HG03135 (cell line): ENCODE measurements around the gene CETN2.
"Not testable (repeated sequence)": the region's sequence is repeated elsewhere in the genome, so short reads cannot be mapped to it uniquely, and the experiment has no call there.

ENCODE experiments used
- ATAC-seq: cut with Tn5 transposase; IDR thresholded peaks from one replicate; pipeline ENCODE4 v1.9.1; 2021; ENCODE audit warnings: mild to moderate bottlenecking, moderate library complexity; ENCODE audit not compliant: unreplicated experiment

The CETN2 gene

DNA sequence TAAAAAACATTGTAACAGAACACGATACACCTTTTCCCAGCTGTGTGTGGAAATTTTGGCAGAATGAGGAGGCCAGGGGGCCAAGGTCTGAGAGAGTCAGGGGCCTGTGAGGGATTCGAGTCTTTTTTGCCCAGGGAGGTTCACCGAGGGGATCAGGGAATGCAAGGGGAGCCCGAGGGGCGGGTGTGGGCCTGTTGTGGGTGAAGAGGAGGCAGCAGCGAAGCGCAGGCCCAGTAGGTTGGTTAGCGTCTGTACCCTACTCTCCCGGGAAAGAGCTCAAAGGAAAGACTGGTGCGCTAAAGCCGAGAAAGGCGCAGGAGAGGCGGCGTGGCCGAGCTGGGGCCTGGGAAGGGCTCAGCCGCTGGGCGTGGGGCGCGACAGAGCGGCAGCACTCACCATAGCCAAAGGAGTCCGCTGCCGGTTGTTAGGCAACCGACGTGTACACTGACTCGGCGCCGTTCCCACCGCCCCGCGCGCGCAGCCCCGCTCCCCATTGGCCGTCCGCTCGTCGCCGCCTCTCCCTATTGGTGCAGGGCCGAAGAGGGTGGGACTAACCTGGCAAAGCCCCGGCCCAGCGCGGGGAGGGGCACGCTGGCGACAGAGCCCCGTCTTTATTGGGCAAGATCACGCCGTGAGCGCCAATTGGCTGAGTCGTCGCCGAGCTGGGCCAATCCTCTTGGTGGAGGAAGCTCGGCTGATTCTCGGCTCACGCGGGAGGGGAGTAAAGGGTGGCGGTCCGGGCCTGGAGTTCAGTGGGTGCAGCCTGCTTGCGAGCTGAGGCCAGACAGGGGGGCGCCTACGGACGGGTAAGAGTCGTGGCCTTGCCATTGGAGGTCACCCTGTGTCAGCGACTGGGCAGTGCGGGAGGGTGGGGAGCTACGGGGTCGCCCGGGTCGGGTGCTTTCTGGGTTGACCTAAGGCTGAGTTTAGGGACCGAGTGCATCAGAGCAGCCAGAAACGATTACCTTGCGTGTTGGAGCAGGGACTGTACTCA is at the start of gene CETN2, which contains the start of gene NSDHL:
Gene CETN2, minus strand, starts transcription at position 446 of the 994 bp plus-strand sequence. Its CDS starts 47 bp downstream, at position 399.
Gene NSDHL, plus strand, starts transcription at position 752 of the 994 bp plus-strand sequence. CDS start 15,262 bp downstream, outside the sequence.
- peak; percentile 98 for ATAC-seq

DNA sequence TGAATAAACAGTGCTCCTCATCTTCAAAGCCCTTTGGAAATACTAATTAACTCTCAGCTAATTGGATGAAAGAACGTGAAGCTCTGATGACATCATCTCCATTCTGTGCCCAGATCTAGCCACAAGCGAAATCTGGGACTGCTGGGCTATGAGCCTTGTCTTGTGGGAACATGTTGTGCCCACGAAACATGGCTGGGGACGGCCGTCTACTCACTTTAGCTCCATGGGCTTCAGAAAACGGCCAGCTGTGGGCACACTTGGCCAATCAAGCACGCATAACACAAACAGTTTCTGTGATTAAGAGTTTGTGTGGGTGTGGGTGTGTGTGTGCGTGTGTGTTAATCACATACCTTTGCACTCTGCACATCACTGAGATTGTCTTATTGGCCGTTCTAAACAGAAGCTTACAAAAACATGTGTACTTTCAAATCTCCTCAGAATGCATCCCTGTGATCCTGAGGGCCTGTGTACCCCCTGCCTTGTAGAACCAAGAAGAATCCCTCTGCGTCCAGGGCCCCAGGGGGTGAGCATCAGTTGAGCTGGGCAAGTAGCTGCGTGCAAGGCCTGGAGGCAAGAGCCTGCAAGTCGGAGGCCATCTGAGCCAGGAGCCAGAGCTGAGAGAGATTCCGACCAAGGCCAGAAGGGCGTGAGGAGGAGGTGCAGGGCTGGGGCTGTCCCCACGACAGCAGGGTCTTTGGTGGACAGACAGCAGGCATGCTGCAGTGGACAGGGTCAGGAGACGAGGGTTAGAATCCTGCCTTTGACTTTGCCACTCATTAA is 48.6 kb upstream of the CETN2 start:
- no peak for ATAC-seq

DNA sequence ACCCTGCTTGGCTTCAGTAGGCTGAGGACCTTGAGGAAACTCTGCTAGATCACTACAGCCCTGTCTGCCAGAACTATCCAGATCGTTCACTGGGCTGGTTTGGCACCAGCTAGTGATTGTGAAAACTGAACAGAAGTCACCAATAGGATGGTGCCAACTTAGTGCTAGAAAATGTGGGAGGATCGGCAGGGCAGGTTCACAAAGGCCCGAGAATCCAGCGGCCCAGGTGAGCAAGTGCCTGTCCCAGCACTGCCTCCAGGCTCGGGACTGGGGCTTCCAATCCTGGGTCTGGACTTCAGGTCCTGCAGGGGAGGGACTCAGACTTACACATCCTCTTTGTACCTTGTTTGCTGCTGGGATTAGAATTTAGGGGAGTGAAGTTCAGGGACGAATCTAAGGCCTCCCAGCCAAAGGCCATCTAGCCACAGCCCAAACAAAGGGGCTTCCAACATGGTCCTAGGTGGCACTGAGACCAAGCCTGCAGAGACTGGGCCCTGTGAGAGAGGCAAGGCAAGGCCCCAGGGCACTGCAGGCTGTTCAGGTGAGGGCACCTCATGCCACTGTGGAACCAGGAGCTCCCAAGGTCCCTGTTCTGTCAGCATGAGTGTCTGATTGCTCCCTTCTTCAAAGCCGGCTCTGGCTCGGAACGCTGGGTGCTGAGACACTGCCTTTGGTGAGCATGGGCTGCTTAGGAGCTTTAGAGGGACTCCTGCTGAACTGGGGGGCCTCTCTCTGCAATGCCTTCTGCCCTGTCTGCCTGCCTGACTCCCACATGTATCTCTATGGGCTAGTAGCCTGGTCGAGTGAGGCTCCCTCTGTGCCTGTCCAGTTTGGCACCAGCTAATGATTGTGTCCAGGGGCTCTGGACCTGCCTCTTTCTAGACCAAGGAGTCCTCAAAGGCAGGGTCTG is 46.6 kb upstream of the CETN2 start:
- no peak for ATAC-seq

DNA sequence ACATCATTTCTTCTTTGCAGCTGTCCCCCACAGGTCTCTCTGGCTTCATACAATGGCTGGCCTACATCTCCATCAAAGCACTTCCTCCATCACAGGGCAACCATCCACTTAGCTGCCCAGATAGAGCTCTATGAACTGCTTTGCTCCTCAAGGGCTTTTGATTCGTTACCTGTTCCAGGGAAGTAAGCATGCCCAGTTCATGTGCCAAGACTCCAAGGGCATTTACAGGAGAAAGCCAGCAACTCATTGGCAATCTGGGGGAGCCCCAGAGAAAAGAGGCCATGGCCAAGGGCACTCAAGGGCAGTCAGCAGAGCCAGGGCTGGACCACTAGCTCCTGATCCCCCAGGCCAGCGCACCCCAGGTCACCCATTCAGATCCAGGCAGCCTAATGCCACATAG is 42.8 kb upstream of the CETN2 start:
- no peak for ATAC-seq

DNA sequence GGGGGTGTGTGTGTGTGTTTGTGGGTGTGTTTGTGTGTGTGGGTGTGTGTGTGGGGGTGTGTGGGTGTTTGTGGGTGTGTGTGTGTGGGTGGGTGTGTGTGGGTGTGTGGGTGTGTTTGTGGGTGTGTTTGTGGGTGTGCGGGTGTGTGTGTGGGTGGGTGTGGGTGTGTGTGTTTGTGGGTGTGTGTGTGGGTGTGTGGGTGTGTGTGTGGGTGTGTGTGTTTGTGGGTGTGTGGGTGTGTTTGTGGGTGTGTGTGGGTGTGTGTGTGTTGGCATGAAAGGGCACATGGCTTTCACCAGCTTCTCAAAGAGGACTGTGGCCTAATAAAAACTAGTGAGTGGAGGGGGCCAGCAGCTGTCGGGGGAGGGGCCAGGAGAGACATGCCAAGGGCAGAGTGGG is 42.0 kb upstream of the CETN2 start:
- ATAC-seq = no peak

DNA sequence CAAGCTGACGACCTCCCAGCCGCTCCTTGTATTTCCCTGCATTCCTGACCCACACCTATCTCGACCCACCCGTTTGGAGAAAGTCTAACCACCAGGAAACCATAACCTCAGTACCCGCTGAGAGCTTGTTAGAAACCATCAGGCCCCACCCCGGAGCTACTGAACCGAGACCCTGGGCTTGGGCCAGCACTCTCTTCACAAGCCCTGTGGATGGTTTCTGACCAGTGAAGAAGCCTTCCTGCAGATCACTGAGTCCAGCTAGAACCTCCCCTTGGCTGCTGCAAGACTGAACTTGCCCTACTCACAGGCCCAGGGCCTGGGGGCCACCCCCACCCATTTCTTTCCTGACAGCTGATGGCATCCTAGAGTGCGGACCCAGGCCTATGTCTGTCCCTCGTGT is 40.7 kb upstream of the CETN2 start:
- no peak for ATAC-seq

DNA sequence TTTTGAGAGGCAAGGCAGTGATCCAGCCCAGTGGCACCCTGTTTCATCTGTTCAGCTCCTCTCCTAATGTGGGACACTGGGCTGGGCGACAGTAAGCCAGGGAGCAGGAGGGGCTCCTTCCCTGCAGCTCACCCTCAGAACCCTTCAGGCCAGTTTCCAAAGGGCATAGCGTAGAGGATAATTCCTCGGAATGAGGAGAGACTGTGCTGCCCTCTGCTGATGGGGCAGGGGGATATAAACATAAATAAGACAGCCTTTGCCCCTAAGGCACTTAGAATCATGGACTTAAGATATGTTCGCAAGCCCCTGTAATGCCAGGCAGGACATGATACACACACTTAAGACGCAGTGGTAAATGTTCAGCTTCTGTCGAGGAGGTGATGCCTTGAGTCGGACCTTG is 39.4 kb upstream of the CETN2 start:
- no peak for ATAC-seq

DNA sequence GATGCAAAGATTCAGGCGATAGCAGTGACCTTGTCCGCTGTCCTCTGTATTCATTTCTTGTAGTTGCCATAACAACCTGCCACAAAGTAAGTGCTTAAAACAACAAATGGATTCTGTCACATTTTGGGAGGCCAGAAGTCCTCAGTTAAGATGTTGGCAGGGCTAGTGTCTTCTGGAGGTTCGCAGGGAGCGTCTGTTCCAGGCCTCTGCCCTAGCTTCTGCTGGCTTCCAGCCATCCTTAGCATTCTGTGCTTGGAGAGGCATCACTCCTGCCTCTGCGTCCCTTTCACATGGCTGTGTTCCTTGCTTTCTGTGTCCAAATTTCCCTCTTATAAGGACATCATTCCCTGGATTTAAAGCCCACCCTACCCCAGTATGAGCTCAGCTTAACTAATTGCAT is 35.8 kb upstream of the CETN2 start:
- no peak for ATAC-seq

DNA sequence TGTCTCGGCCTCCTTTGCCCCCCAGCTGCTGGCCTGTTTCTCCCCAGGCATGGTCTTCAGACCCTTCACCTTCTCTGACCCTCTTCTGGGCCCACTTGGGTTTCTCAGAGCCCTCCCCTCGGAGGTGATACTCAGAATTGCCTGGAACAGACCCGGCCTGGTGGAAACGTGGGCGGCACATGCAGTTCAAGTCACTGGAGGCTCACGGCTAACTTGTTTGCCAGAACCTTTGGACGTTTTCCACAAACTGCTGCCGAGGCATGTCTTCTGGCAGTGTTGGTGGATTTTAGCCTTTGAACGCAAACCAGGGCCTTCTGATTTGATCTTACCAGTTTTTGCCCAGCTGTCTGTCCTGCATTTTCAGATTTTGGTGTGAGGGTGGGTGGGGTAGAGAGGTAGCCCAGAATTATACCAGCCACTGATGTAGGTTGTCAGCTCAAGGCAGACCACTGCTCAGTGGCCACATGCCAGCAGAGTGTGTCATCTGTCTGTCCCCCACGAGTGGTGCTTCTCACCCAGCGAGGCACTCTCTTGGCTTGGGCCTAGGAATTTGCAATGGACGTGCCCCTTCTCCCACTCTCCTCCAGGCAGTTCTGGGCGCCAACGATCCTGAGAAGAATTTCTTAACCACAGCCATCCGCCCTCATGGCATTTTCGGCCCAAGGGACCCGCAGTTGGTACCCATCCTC is 34.8 kb upstream of the CETN2 start:
- no peak for ATAC-seq

DNA sequence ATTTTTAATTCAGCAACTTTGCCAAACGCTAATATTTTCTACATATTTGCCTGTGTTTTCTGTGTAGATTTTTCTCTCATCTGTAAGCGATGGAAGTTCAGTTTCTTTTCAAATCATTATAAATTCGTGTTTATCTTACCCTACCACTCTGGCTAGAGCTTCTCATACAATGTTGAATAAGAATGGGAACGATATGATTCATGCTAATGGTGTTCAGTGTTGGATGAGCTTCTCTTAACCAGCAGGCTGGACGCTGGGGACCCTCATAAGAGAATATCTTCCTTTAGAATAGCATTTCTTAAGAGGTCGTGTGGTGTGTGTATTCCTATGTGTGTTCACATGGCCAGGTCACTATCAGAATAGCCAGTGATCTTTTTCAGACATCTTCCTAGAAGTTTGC is 31.3 kb upstream of the CETN2 start:
- no peak for ATAC-seq

DNA sequence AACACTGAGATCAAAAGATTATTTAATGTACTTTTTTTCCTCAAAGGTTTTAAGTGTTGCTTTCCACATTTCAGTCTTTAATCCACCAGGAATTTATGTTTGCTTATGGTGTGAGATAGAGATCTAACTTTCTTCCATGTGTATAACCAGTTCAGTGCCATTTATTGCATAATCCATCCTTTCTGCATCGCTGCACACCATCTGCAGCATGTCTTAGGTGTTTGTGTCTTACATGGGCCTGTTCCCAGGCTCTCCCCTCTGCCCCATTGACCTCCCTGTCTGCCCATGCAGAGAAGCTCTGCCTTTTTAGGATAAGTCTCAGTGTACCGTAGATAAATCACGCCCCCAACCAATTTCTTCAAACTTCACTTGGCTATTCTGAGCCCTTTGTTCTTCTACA is 30.6 kb upstream of the CETN2 start:
- no peak for ATAC-seq

DNA sequence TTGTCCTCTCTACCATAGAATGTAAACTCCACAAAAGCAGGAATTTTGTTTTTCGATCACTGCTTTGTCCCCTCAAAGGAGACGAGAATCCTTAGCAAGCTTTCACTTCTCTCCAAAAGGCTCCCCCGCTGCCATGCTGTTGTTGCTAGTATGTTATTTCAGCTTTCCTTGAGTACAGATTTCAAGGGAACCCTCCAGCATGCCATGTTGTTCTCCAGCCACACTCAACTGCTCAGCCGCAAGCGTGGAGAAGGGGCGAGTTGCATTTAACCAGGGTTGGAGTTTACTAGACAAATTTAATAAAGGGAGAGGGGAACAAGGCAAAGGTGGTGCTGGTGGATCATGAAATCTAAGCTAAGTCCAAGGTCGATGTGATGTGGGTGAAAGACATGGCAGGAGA is 23.4 kb upstream of the CETN2 start:
- no peak for ATAC-seq

DNA sequence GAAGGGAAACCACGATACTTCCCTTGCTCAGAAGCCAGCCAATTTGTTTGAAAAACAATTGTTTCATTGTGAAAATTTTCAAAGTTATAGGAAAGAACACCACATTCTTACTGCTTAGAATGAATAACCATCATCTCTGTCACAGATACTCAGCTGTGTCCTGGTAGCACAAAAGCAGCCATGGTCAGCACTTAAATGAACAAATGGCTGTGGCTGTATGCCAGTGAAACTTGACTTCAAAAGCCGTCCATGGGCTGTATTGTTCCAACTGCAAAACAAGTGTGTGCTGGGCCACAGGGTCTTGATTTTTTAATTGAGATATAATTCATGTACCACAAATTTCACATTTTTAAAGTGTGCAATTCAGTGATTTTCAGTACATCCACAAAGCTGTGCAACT is 19.9 kb upstream of the CETN2 start:
- ATAC-seq = no peak

DNA sequence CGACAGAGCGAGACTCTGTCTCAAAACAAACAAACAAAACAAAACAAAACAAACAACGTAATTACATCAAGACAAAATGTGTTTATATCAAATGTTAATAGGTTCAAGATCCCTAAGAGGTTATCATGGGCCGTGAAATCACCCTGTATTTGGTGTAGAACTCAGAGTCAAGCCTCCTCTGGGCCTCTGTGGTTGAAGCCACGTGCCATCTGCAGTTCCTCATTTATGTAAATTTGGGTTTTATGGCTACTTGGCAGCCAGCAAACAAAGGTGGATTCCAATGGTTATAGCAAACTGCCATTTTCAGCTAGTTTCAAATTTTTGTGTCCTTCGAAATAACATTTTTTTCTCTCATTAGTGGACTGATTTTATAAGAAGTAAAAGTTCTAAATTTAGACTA is 16.7 kb upstream of the CETN2 start:
- ATAC-seq = no peak

DNA sequence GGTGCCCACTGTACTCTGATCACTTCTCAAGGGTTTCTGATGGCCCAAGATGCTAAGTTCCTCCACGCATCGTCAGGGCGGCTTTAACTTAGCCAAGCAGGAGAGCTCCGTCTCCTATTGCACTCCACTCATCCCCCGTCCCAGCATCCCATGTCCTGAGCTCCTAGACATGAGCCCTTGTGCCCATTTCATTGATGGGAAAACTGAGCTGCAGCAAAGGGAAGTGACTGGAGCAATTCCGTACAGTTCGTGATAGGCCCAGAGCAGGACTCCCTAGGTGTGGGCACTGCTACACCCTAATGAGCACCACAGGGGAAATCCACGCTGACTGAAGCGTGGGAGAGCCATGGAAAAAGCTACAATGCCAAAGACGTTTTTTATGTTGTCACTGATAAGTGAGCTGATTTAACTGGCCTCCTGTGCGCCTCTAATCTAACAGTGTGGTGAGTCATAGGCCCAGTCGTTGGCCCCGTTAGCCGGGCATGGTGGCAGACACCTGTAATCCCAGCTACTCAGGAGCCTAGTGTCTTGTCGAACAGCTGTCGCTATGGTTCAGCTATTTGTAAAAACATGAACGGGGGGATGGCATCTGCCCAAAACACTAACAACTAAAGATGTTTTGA is 15.2 kb upstream of the CETN2 start:
- no peak for ATAC-seq

DNA sequence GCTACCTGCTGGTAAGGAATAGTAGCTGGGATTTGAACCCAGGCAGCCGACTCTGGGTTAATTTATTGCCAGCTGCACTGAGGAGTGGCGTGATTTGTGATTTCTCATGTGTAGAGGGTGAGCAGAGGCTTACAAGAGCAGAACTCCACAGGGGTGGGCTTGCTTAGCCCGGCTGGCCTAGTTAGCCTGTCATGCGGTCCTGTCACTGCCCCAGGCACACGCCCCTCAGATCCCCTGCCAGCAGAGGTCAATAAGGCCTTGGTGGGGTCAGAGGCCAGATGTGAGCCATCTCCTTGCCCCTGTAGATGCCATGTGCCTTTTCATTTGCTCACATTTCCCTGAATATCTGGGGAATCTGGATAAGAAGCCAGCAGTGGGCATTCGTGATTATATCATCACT is 13.7 kb upstream of the CETN2 start:
- no peak for ATAC-seq

DNA sequence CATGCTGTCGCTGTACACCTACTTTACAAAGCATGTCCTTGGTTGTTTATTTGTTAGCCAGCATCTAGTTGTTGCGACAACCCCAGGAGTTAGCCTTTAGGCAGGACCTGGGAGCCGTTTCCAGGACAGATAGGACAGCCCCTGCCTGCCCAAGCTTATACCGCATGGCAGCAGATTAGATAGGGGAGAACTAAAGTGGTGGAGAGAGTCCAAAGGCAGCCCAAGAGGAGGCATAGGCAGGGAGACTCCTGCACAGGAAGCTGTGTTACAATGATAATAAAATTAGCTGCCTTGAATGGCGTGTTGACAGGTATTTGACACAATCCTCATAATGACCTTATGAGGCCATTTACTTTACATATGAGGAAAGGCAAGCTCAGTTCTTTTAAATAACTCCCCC is 13.3 kb upstream of the CETN2 start:
- no peak for ATAC-seq

DNA sequence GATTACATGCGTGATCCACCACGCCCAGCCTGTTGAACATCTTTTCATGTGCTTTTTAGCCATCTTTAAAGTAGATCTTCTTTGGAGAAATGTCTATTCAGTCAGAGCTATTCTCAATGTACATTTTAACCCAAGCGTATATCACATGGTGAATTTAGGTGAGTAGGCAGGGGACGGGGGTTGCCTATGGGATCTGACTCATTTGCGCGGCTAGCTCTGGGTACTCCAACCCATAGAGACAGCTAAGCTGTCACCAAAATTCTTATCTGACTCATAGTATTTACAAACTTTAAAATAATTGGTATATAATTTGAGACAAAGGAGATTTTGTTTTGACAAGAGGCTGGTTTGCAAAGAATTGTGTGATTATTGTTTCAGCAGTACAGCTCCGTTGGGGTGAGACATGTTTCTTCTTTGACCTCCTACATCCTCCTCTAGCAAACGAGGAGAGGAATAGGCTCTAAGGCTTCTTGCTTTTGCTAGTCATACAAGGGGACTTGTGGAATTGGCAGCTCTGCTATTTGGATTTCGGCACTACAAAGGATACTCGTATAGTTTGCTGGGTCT is 12.3 kb upstream of the CETN2 start:
- ATAC-seq = no peak

DNA sequence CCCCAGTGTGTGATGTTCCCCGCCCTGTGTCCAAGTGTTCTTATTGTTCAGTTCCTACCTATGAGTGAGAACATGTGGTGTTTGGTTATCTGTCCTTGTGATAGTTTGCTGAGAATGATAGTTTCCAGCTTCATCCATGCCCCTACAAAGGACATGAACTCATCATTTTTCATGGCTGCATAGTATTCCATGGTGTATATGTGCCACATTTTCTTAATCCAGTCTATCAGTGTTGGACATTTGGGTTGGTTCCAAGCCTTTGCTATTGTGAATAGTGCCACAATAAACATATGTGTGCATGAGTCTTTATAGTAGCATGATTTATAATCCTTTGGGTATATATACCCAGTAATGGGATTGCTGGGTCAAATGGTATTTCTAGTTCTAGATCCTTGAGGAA is 4.9 kb upstream of the CETN2 start:
- not testable (repeated sequence) for ATAC-seq
